Calu3 (cell line): Measurements from ENCODE around the gene TMEM198. TPM values are rescaled to one million over a fixed set of nuclear protein-coding genes. Genes with fewer than 3 reads are reported as not detected.

Experiments
- Bru-seq: library from RNA; stranded (reverse); fragments of 400-500 nt; gene quantifications from one replicate; lab custom pipeline; 2021; lab: Mats Ljungman, UMichigan
- BruChase-seq, 2 experiments: library from RNA; stranded (reverse); fragments of 400-500 nt; gene quantifications; one replicate each; lab custom pipeline; 2021; lab: Mats Ljungman, UMichigan
- BruUV-seq: library from RNA; stranded (reverse); fragments of 400-500 nt; replicated peaks from 2 replicates; lab custom pipeline; 2021; lab: Mats Ljungman, UMichigan
- CTCF ChIA-PET: fragments of 300-600 bp; sonication (Branson Sonifier 250); formaldehyde crosslinking; loops from one replicate; lab custom pipeline; 2022; ENCODE audit warnings: antibody characterized with exemption; lab: Charles Lee
- DNase-seq: peaks from one replicate; pipeline ENCODE4 v3.0.0; 2022
- H3K27ac Mint-ChIP-seq: one replicate; pipeline ENCODE4 v1.8.0; 2022; ENCODE audit warnings: mixed read lengths; ENCODE audit not compliant: unreplicated experiment
- H3K27me3 Mint-ChIP-seq: one replicate; pipeline ENCODE4 v1.8.0; 2022; ENCODE audit warnings: mixed read lengths; ENCODE audit not compliant: unreplicated experiment
- H3K36me3 Mint-ChIP-seq: one replicate; pipeline ENCODE4 v1.8.0; 2022; ENCODE audit warnings: mild to moderate bottlenecking, moderate library complexity, mixed read lengths; ENCODE audit not compliant: insufficient read depth, unreplicated experiment
- H3K4me1 Mint-ChIP-seq: one replicate; pipeline ENCODE4 v1.8.0; 2022; ENCODE audit warnings: mild to moderate bottlenecking, low read depth, mixed read lengths; ENCODE audit not compliant: unreplicated experiment
- H3K4me3 Mint-ChIP-seq: one replicate; pipeline ENCODE4 v1.8.0; 2022; ENCODE audit warnings: mild to moderate bottlenecking, low read depth, moderate library complexity, mixed read lengths; ENCODE audit not compliant: unreplicated experiment
- H3K9me3 Mint-ChIP-seq: one replicate; pipeline ENCODE4 v1.8.0; 2022; ENCODE audit warnings: low read depth, mixed read lengths; ENCODE audit not compliant: unreplicated experiment
- CTCF ChIP-seq: fragments of 200-600 bp; IDR thresholded peaks from one replicate; pipeline ENCODE4 v1.8.0; 2022; ENCODE audit warnings: antibody characterized with exemption; ENCODE audit not compliant: unreplicated experiment
- intact Hi-C: fragments of 100-400 bp; cut with micrococcal nuclease; formaldehyde crosslinking; loops from one replicate; pipeline ENCODE4 v1.10.0; 2022; ENCODE audit not compliant: unreplicated experiment
- long read RNA-seq: library from polyadenylated mRNA; stranded (forward); transcript quantifications from one replicate; pipeline ENCODE4 v2.0.0, GENCODE V29; 2022
- total RNA-seq: library from RNA; stranded (reverse); gene quantifications from 2 replicates; pipeline ENCODE4 v1.2.3, GENCODE V29; 2022

Gene TMEM198
- total RNA-seq (5.2 and 5.9 TPM in 2 replicates), Bru-seq, nascent RNA (percentile 36 among the genes with signal in this experiment), BruChase-seq, experiment 1, labeled RNA remaining after a 6-hour chase (percentile 43 among the genes with signal in this experiment), BruChase-seq, experiment 2, labeled RNA remaining after a 2-hour chase (percentile 41 among the genes with signal in this experiment)
- long read RNA-seq, partial matches to known transcripts = 1 of 3 reads
- long read RNA-seq, other reads (novel, unspliced or antisense) = 1 of 3 reads

GRCh38 chr2:219543596-219544358, at the start of gene TMEM198, which contains the start of gene CHPF:
Gene TMEM198 (plus strand): TSS chr2:219544028. CDS start chr2:219544728, 700 bp downstream.
Gene CHPF (minus strand): TSS chr2:219543809. CDS start chr2:219543538, 271 bp downstream.
- Mint-ChIP-seq H3K27ac (peak within 1 kb of the TSS; percentile 97), H3K9me3 (no peaks in the 10 kb centered on the region), H3K36me3 (peaks cover 53% of the 10 kb centered on the region), H3K4me3 (peak within 1 kb of the TSS; percentile 91), H3K27me3 (peaks cover 30% of the 10 kb centered on the region), H3K4me1 (peaks cover 20% of the 10 kb centered on the region)
- DNase-seq = peak; percentile 98
- CTCF ChIA-PET = interaction anchor here (0.5 to 1.8 kb wide), 7 partner anchors 9 to 564 kb away, joined by 3 to 8 read pairs (median 3); a partner anchor contains a TSS
- intact Hi-C loops = loop anchor here (2.0 to 5.0 kb wide), 2 partner anchors 53 to 99 kb away; partner anchors contain the start of gene STK11IP
- no peak for TF ChIP-seq CTCF
- BruUV-seq = no TSS peak

- Mint-ChIP-seq H3K27ac (no peak overlapping the region), H3K4me1 (peaks cover 18% of the 10 kb centered on the region), H3K9me3 (no peaks in the 10 kb centered on the region), H3K4me3 (no peak overlapping the region), H3K36me3 (peaks cover 33% of the 10 kb centered on the region), H3K27me3 (peaks cover 43% of the 10 kb centered on the region)
- no TSS peak for BruUV-seq
- no peak for TF ChIP-seq CTCF
- intact Hi-C loops = no loop called here
- CTCF ChIA-PET = interaction anchor here (0.5 to 2.4 kb wide), 25 partner anchors 9 to 194 kb away, joined by 3 to 74 read pairs (median 4); partner anchors contain the start of genes ASIC4, CHPF, DNPEP and STK11IP
- DNase-seq = no peak
These were observed 48.8 kb upstream of the TMEM198 start for GRCh38 chr2:219494952-219495530.

- no peaks in the 10 kb centered on the region for H3K9me3 Mint-ChIP-seq
- no peak overlapping the region for H3K4me3 Mint-ChIP-seq
- H3K27ac Mint-ChIP-seq = no peak overlapping the region
- CTCF ChIA-PET = interaction anchor here (0.5 to 2.4 kb wide), 25 partner anchors 10 to 193 kb away, joined by 3 to 74 read pairs (median 4); partner anchors contain the start of genes ASIC4, CHPF, DNPEP and STK11IP
- peak; percentile 78 for DNase-seq
- H3K27me3 Mint-ChIP-seq = peaks cover 43% of the 10 kb centered on the region
- peaks cover 23% of the 10 kb centered on the region for H3K4me1 Mint-ChIP-seq
- no TSS peak for BruUV-seq
- peaks cover 33% of the 10 kb centered on the region for H3K36me3 Mint-ChIP-seq
- peak; percentile 76 for TF ChIP-seq CTCF
- intact Hi-C loops = no loop called here
These were observed 48.2 kb upstream of the TMEM198 start for GRCh38 chr2:219495531-219496122.
